LNCaP clone FGC (cell line): ENCODE data around the gene IRGC.

ENCODE experiments used
- DNase-seq: peaks from one replicate; pipeline ENCODE4 v3.0.0-alpha.2; 2011; ENCODE audit warnings: low read depth
- H3K4me3 ChIP-seq: 2 replicates; pipeline ENCODE4 v1.5.1; 2011; ENCODE audit warnings: mild to moderate bottlenecking, low read depth, low read length, control low read depth
- TF ChIP-seq, protein P1 (sequence below): IDR thresholded peaks from 2 replicates; pipeline ENCODE4 v1.5.1; 2012; ENCODE audit warnings: mild to moderate bottlenecking; ENCODE audit not compliant: control insufficient read depth, insufficient read depth; ENCODE audit errors: extremely low read depth

IRGC gene

DNA sequence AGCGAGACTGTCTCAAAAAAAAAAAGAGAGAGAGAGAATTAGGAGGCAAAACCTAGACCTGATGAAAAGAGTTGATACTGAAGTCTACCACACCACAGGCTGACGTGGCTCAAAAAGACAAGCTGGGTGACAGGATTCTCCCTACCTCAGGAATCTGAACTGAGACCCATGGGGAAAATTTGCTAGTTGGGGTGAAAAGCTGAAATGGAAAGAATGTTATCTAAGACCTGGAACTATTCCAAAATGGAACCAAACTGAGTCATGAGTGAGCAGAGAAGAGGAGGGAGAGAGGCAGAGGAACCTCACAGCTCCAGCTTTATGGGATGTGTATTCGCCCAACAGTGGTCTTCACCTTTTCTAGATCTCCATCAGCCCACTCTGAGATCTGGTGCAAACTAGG, 27.2 kb downstream of the IRGC start:
- TF ChIP-seq, protein P1, sequence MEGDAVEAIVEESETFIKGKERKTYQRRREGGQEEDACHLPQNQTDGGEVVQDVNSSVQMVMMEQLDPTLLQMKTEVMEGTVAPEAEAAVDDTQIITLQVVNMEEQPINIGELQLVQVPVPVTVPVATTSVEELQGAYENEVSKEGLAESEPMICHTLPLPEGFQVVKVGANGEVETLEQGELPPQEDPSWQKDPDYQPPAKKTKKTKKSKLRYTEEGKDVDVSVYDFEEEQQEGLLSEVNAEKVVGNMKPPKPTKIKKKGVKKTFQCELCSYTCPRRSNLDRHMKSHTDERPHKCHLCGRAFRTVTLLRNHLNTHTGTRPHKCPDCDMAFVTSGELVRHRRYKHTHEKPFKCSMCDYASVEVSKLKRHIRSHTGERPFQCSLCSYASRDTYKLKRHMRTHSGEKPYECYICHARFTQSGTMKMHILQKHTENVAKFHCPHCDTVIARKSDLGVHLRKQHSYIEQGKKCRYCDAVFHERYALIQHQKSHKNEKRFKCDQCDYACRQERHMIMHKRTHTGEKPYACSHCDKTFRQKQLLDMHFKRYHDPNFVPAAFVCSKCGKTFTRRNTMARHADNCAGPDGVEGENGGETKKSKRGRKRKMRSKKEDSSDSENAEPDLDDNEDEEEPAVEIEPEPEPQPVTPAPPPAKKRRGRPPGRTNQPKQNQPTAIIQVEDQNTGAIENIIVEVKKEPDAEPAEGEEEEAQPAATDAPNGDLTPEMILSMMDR: no peak
- DNase-seq: no peak
- H3K4me3 ChIP-seq: no peak overlapping the region

DNA sequence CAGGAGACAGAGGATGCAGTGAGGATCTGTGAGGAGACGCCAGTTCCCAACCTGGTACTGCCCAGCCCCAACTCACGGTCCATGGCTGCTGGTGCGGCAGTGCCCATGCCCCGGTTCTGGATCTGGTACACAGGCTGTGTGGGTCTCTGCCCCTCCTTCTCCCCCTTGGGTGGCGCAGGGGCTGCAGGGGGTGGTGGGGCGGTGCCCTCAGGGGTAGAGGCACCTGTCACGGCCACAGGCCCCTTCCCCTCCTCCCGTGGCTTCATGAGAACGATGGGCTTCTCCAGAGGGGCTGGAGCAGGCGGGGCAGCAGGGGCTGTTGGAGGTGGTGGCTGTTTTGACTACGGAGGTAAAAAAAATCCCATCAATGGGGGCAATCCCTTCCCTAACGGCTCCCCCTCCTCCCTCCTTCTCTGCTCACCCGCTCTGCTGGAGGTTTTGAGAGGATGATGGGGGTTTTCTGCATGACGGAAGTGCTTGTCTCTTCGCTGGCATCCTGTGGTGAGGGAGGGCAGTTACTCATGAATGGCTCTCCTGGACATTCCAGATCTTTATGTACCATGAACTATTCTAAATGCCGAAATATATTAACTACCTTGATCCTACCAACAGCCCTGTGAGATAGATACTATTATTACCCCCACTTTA, 31.8 kb downstream of the IRGC start:
- TF ChIP-seq, protein P1: no peak

GRCh38 chr19:43748205-43748594, 32.3 kb downstream of the IRGC start:
- no peak overlapping the region for H3K4me3 ChIP-seq
- TF ChIP-seq, protein P1: no peak
- DNase-seq: no peak

More for the DNA sequence above, 31.8 kb downstream of the IRGC start:
- H3K4me3 ChIP-seq: no peak overlapping the region
- DNase-seq: no peak

- TF ChIP-seq, protein P1: no peak
- H3K4me3 ChIP-seq: no peak overlapping the region
- DNase-seq: no peak
These were observed 32.8 kb downstream of the IRGC start for GRCh38 chr19:43748685-43749084.

GRCh38 chr19:43749152-43749551, 33.3 kb downstream of the IRGC start:
- no peak for DNase-seq
- no peak overlapping the region for H3K4me3 ChIP-seq
- TF ChIP-seq, protein P1: no peak

DNA sequence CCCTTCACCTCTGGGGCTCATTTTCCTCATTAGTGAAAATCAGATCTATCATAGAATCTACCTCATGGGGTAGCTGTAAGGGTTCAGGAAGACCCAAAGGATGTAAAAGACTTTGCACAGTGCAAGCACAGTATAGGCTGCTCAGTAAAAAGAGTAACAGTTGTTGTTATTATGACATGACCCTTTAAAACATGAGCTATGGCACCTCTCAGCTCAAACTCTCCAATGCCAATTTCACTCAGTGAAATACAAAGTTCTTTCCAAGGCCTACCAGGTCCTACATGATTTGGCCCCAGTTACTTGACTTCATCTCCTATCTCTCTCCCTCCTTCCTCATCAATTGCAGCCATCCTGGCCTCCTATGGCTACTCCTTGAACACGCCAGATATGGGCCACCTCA, 34.0 kb downstream of the IRGC start:
- TF ChIP-seq, protein P1: no peak
- DNase-seq: no peak
- no peak overlapping the region for H3K4me3 ChIP-seq
